G401 (cell line): Measurements from ENCODE around the gene TADA2B. TPM values are rescaled to one million over a fixed set of nuclear protein-coding genes. Genes with fewer than 3 reads are reported as not detected.

Experiments
- DNase-seq: peaks from one replicate; pipeline ENCODE4 v3.0.0-alpha.2; 2015; ENCODE audit warnings: low spot score
- in situ Hi-C: cut with HindIII; loops from 2 replicates; pipeline ENCODE4 v1.10.0; 2016; ENCODE audit warnings: low sequenced_read_pairs, mixed read lengths
- total RNA-seq: library from RNA; depleted of rRNA; stranded (reverse); fragments of >200 nt; shearing (Covaris generic); gene quantifications from 2 replicates; pipeline ENCODE4 v1.2.3, GENCODE V29; 2014

Gene TADA2B
- total RNA-seq, 1 experiment from 2014 or later, result 19.6 TPM

DNA sequence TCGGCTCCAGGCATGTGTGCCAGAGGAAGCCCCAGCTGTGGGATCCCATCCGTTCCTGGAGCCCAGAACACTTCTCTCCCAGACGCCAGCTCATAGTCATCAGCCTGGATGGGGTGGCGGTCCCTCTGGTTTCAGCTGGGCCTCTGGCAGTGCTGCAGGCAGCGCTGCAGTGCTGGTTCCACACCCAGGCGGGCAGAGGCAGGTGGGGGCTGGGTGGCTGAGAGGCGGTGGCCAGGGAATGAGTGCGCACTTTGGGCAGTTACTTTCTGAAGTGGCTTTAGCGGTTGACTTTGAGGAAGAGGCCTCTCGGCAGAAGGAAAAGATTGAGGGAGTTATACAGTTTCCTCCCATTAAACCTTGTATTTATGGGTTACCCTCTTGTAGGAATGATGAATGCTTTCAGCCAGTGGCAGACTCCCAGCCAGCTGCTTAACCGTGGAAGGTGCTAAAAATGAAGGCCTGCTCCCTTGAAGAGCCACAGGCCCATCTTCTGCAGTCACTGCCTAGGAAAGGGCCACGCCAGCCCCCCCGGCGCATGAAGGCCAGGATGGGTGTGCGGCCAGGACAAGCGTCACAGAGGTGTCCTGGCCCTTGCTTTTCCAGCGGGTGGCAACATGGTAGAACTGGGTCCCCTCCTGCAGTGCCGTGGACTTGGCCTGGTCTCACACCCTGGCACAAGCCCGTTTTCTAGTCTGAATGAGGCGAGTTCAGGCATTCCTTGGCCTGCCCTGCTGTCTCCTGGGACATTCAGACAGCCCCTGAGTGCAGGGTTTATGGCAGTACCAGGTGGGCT lies 9.9 kb downstream of the TADA2B start:
- no peak for DNase-seq
- in situ Hi-C loops, result no loop called here

DNA sequence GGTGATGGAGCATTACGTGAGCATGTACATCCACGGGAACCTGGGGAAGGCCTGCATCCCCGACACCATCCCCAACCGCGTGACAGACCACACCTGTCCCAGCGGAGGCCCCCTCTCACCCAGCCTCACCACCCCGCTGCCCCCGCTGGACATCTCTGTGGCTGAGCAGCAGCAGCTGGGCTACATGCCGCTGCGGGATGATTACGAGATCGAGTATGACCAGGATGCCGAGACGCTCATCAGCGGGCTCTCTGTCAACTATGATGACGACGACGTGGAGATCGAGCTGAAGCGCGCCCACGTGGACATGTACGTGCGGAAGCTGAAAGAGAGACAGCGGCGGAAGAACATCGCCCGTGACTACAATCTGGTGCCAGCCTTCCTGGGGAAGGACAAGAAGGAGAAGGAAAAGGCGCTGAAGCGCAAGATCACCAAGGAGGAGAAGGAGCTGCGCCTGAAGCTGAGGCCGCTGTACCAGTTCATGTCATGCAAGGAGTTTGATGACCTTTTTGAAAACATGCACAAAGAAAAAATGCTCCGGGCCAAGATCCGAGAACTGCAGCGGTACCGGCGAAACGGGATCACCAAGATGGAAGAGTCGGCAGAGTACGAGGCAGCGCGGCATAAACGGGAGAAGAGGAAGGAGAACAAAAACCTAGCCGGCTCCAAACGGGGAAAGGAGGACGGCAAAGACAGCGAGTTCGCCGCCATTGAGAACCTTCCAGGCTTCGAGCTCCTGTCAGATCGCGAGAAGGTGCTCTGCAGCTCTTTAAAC lies 11.1 kb downstream of the TADA2B start:
- DNase-seq, result no peak
- in situ Hi-C loops, result no loop called here

DNA sequence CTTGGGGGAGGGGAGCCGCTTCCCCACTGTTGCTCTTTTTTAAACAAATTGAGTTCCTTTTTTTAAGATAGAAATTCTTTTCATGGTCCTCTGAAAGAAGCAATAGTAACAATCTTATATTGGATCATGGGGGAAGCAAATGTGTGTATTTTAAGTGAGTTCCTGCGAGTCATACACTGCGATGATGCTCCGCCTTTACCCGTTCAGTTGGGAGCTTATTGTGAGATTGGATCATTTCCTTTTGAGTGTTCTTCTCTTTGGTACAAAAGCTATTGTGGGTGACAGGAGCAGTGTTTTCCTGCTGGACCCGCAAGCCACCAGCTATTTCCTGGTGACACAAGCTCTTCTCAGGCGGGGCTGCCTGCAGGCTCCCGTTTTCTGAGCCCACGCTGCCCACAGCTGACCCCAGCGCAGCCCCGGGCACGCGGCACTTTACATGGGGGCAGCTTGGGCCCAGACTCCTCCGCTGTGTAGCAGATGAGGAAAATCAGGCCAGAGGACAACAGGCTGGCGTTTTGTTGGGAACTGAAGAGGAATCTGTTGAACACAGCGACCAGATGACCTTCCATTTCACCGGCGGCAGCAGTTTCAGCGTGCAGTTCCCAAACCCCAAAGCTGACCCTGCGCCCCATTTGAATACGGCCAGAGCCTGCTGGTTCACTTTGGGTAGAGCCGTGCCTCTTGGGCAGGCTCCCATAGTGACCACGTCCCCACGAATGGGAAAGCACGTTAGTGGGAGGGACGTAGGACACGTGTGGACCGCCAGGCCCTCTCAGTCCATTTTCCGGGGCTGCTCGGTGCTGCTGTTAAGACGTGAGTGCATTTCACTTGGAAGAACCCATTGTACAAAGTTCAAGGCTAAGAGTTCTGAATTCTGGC lies 12.2 kb downstream of the TADA2B start:
- DNase-seq, result no peak
- in situ Hi-C loops, result no loop called here

DNA sequence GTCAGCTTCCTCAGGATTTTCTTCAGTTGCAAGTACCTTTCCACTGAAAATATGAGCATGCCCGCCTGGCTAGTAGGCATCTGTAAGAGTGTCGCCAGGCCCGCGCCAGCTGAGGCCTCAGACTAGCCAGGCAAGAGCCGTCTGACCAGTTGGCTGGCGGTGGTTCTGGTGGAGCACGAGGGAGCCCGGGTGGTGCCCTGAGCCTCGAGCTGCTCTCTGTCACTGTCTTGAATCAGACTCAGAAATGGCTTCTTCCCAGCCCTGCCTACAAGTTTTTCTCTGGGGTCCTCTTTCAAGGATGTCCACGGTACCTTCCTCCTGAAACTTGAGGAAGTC lies 12.8 kb downstream of the TADA2B start:
- DNase-seq, result no peak
- in situ Hi-C loops, result no loop called here

DNA sequence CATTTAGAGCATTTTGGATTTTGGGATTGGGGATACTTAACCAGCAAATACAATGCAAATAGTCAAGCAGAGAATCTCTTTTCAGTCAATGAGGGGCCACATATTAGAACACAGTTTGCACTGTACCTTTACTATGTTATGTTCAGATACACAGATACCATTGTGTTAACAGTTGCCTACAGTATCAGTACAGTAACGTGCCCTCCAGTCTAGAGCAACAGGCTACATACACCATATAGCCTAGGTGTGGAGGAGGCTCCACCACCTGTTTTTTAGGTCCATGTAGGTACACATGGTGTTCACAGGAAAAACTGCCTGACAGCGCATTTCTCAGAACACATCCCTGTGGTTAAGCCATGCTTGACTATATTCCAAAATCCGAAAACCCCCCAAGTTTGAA lies 15.6 kb downstream of the TADA2B start:
- in situ Hi-C loops, result no loop called here
- DNase-seq, result no peak

DNA sequence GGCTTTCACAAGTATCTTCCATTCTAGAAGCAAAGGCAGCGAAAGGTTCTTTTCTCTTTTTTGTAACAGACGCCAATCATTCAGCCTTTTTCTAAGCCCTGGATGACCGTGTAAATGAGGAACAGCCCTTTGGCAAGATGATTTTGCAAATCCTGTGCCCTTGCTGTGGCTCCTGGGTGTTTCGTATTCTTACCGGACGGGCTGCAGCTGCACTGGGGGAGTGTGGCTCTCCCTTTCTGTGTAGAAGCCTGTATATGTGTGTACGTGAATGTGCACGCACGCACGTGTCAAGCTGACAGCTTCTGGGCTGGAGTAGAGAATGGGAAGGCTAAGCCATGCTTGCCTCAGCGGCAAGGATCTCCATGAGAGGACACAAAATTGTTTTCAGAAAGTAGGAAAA lies 16.5 kb downstream of the TADA2B start:
- in situ Hi-C loops, result no loop called here
- DNase-seq, result no peak

DNA sequence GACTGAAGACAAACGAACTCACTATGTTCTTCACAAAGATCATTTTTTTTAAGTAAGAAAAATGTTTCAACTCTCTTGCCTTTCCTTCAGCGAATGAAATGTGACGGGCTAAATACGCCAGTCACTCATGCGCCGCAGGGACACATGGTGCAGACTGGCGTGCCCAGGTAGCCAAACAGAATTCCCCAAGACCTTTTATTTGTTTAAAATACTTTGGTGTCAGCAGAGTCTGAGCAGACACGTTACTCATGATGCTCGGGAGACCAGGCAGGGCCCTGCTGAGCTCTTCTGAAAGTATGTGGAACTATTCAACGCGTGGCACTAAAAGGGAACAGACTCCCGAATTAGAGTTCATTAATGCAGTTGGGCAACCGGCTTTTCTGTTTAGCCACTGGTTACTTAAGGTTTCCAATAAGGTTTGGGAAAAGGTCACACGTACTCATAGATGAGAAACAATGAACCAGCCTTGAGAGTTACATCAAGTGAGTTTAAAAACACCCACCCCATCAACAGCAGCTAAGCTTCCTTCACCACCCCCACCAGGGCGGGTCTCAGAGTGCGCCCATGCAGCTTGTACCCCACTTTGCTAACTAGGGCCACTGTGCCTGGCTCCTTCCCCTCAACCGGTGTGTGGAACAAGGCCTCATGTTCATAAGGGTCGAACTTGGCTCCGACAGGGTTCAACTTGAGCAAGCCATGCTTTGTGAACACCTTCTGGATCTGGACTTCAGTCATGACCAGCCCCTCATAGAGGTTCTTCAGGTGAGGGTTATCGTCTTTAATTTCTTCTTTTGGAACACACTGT lies 17.4 kb downstream of the TADA2B start:
- DNase-seq, result no peak
- in situ Hi-C loops, result no loop called here

DNA sequence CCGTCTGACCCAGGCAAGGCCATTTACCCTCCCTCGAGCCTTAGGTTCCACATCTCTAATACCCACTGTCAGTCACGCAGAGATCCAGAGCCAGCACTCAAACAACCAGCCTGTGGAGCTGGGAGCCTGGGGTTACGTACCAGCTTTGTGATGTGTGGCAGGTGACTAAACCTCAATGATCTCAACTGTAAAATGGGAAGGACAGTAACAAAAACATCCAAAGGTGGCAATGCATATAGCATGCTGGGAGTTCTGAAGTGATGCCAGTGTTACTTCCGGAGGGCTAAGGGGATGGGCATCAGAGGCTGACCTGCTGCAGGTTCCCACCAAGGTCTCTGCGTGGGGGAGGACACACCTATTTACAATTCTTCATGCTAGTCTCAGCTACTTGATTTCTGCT lies 18.6 kb downstream of the TADA2B start:
- in situ Hi-C loops, result no loop called here
- no peak for DNase-seq

DNA sequence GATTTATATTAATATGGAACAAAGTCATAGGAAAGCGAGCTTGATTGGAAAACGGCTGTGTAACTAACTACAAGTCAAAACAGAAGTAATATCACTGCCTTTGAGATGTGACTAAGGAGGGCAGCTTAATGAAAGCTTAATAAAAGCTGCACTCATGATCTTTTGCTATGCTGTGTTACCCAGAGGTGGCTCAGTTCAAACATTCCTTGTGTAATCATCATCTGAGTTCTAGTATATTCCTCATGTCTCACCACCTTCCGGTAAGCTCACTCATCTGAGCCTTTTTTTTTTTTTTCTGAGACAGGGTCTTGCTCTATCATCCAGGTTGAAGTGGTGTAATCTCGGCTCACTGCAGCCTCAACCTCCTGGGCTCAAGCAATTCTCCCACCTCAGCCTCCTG lies 19.6 kb downstream of the TADA2B start:
- DNase-seq, result no peak
- in situ Hi-C loops, result no loop called here

DNA sequence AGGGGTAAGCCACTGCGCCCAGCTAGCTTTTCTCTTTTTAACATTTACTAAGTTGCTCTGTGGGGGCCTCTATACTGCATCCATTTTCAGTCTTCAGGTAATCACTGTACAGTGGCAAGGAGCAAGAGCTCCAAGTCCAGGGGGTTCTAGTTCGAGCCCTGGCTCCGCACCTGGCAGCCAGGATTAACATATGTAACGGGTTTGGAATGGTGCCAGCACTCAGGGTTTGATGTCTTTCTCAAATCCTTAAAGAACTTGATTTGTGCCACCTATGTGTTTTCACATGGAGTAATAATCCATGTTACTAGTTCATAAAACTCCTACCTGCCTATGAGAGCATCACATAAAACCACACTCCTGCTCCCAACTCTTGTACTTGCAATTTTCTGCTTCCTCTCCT lies 20.2 kb downstream of the TADA2B start:
- in situ Hi-C loops, result no loop called here
- DNase-seq, result no peak

DNA sequence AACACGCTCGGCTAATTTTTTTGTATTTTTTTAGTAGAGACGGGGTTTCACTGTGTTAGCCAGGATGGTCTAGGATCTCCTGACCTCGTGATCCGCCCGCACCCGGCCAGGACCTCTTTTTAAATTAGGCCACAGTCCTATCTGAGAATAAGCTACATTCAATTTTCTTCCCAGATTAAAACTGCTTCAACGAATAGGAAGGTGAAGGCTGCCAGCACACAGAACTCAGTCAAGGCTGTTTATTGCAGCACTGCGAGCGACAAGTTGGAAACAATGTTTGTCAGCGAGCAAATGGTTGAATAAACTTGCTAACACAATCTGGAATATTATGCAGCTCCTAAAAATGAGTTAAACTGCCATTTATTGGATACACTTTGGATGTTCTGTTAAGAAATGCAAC lies 22.8 kb downstream of the TADA2B start:
- no peak for DNase-seq
- in situ Hi-C loops, result no loop called here

DNA sequence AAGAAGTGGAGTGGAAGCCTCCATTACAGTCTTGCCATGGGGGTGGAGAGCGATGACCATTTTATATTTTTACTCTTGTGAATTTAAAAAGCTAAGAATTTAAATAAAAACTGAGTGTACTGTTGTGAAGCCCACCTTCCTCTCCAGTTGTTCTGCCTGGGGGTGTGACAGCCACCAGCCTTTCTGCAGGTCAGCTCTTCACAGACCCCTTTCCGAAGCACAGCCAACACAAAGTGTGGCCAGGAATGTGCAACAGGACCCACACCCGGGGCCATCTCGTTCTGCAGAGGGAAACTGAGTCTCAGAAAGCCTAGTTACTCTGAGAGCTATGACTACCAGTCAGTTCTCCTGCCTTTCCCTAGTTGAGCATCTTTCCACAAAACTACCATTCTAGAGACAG lies 23.3 kb downstream of the TADA2B start:
- in situ Hi-C loops, result no loop called here
- DNase-seq, result no peak

DNA sequence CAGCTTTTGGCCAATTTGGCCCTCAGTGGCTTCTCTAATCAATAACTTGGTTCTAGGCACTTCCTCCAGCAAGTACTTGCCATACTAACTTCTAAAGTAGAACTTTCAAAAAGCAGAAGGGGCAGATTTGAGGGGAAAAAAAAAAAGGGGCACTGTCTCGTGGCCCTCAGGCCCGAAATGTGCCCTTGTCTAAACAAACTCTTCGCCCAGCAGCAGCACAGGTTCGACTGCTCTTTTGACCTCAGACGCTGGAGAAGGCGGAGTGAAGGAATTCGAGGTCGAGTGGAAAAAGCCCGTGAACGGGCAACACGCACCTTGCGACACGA lies 23.9 kb downstream of the TADA2B start:
- DNase-seq, result no peak
- in situ Hi-C loops, result no loop called here

DNA sequence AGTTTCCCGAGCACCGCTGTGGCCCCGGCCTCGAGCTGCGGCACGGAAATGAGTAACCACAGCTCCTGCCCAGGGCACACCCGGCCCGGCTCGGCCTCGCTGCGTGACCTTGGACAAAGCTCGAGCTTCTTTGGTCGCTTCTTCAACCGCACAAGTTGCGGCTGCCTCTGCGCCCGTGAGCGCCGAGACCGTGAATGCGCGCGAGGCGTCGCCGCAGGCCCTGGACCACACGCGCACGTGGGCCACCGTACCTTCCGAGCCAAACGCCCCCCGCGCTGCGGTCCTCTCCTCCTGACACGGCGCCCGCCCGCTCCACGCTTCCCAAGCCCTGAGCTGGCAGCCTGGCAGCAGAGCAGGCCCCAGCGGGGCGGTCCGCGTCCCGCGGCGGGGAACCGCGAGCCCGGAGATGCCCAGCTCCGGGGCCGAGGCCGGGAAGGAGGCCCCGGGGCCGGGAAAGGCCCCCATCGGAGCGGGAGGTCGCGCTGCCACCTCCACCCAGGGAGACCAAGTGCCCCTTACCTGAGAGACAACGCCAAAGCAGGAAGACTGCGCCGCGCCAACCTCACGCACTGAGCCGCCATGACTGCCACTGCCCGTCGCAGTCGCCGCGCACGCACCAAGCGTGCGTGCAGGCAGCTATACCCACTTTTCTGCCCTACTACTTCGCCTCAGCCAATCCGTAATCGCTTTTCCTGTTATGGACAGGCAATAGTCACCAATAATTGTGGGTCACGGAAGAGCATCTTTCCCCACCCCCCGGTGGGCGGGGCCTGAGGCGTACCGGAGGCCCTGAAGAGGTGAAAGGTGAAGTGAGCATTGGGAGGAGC lies 24.5 kb downstream of the TADA2B start, which contains the start of gene GRPEL1:
Gene GRPEL1, minus strand, starts transcription at position 613 of the 827 bp plus-strand sequence. Its CDS starts 32 bp downstream, at position 581.
- peak; percentile 100 for DNase-seq
- in situ Hi-C loops, result no loop called here

DNA sequence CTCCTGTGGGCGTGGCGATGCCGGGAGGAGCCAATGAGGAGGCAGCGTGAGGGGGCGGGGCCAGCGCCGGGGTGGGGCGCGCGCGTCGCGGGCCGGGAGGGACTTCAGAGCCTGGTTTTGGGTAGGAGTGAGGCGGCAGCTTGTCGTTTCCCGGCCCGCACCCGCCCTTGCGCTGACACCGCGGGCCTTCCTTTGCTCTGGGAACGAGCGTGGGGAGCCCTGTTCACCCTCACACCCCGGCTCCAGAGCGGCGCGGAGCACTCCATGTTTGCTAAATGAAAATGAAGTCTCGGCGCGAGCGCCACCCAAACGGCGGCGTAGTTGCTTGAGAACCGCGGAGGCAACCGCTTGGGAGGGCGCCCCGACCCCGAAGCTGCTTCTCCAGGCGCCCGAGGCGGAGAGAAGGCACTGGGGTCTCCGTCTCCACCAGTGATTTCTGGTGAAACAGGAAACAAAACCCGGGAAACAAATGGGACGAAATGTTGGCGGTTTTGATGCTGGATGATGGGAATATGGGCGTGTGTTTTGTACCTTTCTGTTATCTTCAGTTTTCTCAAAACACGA lies 25.2 kb downstream of the TADA2B start:
- in situ Hi-C loops, result no loop called here
- no peak for DNase-seq

DNA sequence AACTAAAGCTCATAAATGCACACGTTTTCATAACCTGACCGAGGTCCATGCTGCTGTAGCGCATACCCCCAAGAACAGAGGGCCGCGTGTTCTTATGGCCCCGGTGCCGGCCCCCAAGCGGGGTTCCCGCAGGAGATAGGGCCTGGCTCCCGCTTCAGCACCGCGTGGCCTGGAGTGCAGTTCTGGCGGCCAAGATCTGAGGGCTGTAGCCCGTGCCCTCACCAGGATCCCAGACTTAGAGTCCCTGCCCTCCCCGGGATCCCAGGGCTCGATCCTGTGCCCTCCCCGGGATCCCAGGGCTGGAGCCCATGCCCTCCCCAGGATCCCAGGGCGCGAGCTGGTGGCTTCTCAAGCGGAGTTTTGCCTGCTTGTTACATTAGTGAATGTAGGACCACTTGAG lies 25.7 kb downstream of the TADA2B start:
- no peak for DNase-seq
- in situ Hi-C loops, result no loop called here

DNA sequence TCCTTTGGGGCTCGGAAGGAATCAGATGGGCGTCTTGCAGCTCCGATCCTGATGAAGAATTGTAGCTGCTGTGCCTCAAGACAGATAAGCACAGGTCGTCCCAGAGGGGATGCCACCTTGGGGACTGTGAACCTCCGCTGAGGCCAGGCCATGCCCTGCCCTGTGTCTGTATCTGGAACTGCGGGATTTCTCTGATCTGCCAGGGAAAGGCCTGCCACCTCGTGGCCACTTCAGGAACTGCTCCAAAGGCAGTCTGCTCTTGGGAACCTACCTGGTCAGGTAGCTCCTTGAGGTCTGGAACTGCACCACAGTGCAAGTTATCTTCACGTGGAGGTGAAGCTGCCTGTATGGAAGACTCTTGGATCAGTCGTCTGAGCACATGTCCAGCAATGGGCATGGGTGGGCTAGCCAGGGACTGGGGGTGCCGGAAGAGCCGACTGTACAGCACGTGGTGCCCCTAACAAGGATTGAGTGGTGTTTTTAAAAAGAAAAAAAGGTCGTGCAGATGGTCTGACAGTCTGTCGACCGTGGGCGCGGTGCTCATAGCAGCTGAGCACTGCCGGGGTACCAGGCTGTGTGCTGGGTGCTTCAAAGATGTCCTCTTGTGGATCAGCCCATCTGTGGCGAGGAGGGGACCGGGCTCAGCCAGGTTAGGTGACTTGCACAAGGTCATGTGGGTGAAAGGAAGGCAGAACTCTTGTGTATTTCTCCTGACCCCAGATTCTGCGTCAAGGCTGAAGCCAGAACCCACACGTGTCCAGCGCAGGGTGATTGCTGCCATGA lies 27.7 kb downstream of the TADA2B start:
- peak; percentile 86 for DNase-seq
- in situ Hi-C loops, result no loop called here
